Measurements from ENCODE around the gene PEPD.

Gene PEPD

DNA sequence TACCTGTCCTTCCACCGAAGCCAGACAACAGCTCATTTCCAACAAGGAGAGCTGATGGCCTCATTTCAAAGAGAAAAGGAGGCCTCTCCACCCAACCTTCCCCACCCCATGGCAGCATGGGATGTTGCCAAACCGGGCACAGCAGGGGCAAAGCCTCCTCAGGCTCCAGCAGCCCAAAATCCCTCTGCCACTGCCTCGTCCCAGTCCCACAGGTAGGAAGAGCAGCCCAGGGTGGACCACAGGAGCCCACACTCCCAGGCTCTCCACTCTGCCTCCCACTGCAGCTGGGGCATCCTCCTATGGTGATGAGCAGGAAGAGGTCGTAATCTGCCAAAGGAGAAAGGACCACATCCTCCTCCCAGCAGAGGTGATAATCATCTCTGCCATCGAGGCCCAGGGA is 50.9 kb downstream of the PEPD start:
- no peak for DNase-seq (ENCODE audit: low read depth in 1 of 2, low spot score in 1 of 2)
- TF ChIP-seq, protein P1, sequence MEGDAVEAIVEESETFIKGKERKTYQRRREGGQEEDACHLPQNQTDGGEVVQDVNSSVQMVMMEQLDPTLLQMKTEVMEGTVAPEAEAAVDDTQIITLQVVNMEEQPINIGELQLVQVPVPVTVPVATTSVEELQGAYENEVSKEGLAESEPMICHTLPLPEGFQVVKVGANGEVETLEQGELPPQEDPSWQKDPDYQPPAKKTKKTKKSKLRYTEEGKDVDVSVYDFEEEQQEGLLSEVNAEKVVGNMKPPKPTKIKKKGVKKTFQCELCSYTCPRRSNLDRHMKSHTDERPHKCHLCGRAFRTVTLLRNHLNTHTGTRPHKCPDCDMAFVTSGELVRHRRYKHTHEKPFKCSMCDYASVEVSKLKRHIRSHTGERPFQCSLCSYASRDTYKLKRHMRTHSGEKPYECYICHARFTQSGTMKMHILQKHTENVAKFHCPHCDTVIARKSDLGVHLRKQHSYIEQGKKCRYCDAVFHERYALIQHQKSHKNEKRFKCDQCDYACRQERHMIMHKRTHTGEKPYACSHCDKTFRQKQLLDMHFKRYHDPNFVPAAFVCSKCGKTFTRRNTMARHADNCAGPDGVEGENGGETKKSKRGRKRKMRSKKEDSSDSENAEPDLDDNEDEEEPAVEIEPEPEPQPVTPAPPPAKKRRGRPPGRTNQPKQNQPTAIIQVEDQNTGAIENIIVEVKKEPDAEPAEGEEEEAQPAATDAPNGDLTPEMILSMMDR (IDR thresholded peaks at IDR 0.05; ENCODE audit: insufficient read depth, low read length), result no peak
- TF ChIP-seq, protein P2, sequence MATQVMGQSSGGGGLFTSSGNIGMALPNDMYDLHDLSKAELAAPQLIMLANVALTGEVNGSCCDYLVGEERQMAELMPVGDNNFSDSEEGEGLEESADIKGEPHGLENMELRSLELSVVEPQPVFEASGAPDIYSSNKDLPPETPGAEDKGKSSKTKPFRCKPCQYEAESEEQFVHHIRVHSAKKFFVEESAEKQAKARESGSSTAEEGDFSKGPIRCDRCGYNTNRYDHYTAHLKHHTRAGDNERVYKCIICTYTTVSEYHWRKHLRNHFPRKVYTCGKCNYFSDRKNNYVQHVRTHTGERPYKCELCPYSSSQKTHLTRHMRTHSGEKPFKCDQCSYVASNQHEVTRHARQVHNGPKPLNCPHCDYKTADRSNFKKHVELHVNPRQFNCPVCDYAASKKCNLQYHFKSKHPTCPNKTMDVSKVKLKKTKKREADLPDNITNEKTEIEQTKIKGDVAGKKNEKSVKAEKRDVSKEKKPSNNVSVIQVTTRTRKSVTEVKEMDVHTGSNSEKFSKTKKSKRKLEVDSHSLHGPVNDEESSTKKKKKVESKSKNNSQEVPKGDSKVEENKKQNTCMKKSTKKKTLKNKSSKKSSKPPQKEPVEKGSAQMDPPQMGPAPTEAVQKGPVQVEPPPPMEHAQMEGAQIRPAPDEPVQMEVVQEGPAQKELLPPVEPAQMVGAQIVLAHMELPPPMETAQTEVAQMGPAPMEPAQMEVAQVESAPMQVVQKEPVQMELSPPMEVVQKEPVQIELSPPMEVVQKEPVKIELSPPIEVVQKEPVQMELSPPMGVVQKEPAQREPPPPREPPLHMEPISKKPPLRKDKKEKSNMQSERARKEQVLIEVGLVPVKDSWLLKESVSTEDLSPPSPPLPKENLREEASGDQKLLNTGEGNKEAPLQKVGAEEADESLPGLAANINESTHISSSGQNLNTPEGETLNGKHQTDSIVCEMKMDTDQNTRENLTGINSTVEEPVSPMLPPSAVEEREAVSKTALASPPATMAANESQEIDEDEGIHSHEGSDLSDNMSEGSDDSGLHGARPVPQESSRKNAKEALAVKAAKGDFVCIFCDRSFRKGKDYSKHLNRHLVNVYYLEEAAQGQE (IDR thresholded peaks at IDR 0.05; ENCODE audit: insufficient replicate concordance, low read depth), result no peak
- no peak for TF ChIP-seq POLR2AphosphoS5 (IDR thresholded peaks at IDR 0.05; ENCODE audit: low read depth)
- TF ChIP-seq GABPA (IDR thresholded peaks at IDR 0.05; ENCODE audit: low read depth), result no peak
- TF ChIP-seq SPI1 (IDR thresholded peaks at IDR 0.05; ENCODE audit: borderline replicate concordance, low read depth), result no peak
- H3K4me3 ChIP-seq (replicated peaks; ENCODE audit: insufficient read depth, low read length), result no peak overlapping the region
- no peak overlapping the region for H3K27ac ChIP-seq (replicated peaks)
- no peaks in the 10 kb centered on the region for H3K27me3 ChIP-seq (ENCODE audit: insufficient read depth, poor library complexity, severe bottlenecking)

DNA sequence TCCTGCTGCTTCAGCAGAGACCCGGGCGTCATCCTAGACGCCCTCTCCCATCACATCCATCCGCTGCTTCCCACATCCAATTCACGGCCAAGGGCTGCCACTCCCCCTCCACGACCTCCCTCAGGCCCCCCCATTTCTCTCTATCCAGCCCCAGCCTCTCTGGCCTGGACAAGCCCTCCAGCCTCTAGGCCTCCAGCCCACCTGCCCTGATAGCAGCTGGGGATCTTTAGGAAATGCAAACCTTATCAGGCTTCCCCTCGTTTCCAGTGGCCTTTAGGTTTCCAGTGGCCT is 51.6 kb downstream of the PEPD start:
- no peak overlapping the region for H3K4me3 ChIP-seq (replicated peaks; ENCODE audit: insufficient read depth, low read length)
- no peak for DNase-seq (ENCODE audit: low read depth in 1 of 2, low spot score in 1 of 2)
- TF ChIP-seq, protein P2 (IDR thresholded peaks at IDR 0.05; ENCODE audit: insufficient replicate concordance, low read depth), result no peak
- no peak for TF ChIP-seq SPI1 (IDR thresholded peaks at IDR 0.05; ENCODE audit: borderline replicate concordance, low read depth)
- TF ChIP-seq, protein P1 (IDR thresholded peaks at IDR 0.05; ENCODE audit: insufficient read depth, low read length), result no peak
- no peak for TF ChIP-seq GABPA (IDR thresholded peaks at IDR 0.05; ENCODE audit: low read depth)
- no peak for TF ChIP-seq POLR2AphosphoS5 (IDR thresholded peaks at IDR 0.05; ENCODE audit: low read depth)
- H3K27me3 ChIP-seq (ENCODE audit: insufficient read depth, poor library complexity, severe bottlenecking), result no peaks in the 10 kb centered on the region
- H3K27ac ChIP-seq (replicated peaks), result no peak overlapping the region

DNA sequence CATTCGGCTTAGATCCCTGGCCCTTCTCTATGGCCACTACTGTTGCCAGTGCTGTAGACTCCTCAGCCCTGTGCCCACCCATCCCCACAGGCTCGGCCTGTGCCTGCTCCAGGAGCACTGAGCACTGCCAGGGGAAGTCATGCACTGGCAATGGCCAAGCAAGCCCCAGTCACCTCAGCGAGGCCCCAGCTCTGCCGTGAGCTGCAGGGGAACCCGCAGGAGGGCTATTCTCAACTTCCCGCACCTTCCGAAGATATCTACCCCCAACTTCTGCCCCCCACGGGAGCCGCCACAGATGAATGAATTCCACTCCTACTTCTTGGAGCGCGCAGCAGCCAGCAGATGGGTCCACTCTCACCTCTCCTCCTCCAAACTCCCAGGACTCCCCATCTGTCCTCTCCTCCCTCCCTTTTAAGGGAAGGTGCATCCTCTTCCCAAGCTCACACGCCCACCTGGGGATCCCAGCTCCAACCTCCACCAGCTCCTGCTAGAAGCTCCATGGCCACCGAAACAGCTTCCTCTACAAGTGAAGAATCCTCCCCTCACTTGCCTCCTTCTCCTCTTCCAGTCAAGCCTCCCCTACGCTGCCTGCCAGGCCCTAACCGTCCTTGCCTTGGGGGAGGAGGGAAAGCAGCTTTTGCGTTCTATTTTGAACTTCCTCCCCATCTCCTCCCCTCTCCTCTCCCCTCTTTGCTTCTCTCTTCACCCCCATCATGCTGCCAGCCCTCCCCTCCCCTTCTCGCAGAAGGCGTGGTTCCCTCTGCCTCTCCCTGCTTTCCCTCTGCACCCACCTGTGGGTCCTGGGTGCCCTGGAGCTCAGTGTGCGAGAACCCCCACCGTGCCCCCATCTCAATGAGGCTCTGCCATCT is 52.2 kb downstream of the PEPD start:
- TF ChIP-seq GABPA (IDR thresholded peaks at IDR 0.05; ENCODE audit: low read depth) (no peak), SPI1 (IDR thresholded peaks at IDR 0.05; ENCODE audit: borderline replicate concordance, low read depth) (no peak), POLR2AphosphoS5 (IDR thresholded peaks at IDR 0.05; ENCODE audit: low read depth) (no peak)
- TF ChIP-seq, protein P2 (IDR thresholded peaks at IDR 0.05; ENCODE audit: insufficient replicate concordance, low read depth), result no peak
- TF ChIP-seq, protein P1 (IDR thresholded peaks at IDR 0.05; ENCODE audit: insufficient read depth, low read length), result no peak
- Histone ChIP-seq H3K4me3 (replicated peaks; ENCODE audit: insufficient read depth, low read length) (no peak overlapping the region), H3K27me3 (ENCODE audit: insufficient read depth, poor library complexity, severe bottlenecking) (no peaks in the 10 kb centered on the region), H3K27ac (replicated peaks) (no peak overlapping the region)
- DNase-seq (ENCODE audit: low read depth in 1 of 2, low spot score in 1 of 2), result no peak

Data from HL-60 (cell line).